Muscle of leg (tissue), 11 donors: Measurements from ENCODE around the gene ABCG8. TPM values are rescaled to one million over a fixed set of nuclear protein-coding genes. Genes with fewer than 3 reads are reported as not detected.

Source experiments
- DNase-seq: peaks from one replicate; pipeline ENCODE4 v3.0.0; 2013
- H3K27ac ChIP-seq: one replicate; pipeline ENCODE4 v1.5.1; 2013; ENCODE audit warnings: mild to moderate bottlenecking, low read length, control low read depth
- H3K27me3 ChIP-seq: one replicate; pipeline ENCODE4 v1.6.1; 2013; ENCODE audit warnings: low read length; ENCODE audit not compliant: control insufficient read depth, insufficient read depth
- H3K36me3 ChIP-seq: one replicate; pipeline ENCODE4 v1.6.1; 2013; ENCODE audit warnings: low read length; ENCODE audit not compliant: control insufficient read depth, insufficient read depth
- H3K4me1 ChIP-seq: one replicate; pipeline ENCODE4 v1.6.1; 2013; ENCODE audit warnings: low read length; ENCODE audit not compliant: control insufficient read depth, insufficient read depth
- H3K4me3 ChIP-seq: one replicate; pipeline ENCODE4 v1.5.1; 2013; ENCODE audit warnings: low read length, control low read depth
- H3K9me3 ChIP-seq: replicated peaks from 2 replicates; pipeline ENCODE4 v1.6.1; 2013; ENCODE audit warnings: low read depth, low read length; ENCODE audit not compliant: control insufficient read depth
- WGBS: methylation state at CpG from one replicate; pipeline ENCODE4 v1.1.5; 2013; ENCODE audit warnings: missing lambda C conversion rate; ENCODE audit not compliant: insufficient coverage; 5-methylcytosine and 5-hydroxymethylcytosine counted together
- polyA plus RNA-seq, 8 donors: library from polyadenylated mRNA; unstranded; fragments of 120-200 nt; gene quantifications; one replicate each; pipeline versions ENCODE4 v1.2.1 to v1.2.3, GENCODE V29; 2013; ENCODE audit warnings: inconsistent platforms in 1 of 8, low replicate concordance in 1 of 8; ENCODE audit not compliant: insufficient read length in 8 of 8, insufficient read depth in 1 of 8
- total RNA-seq: library from RNA; stranded (reverse); fragments of 120-200 nt; gene quantifications from one replicate; pipeline ENCODE4 v1.2.4, GENCODE V29; 2013

Gene ABCG8
- total and polyA plus RNA-seq, 9 donors, result 0.05 to 1.3 (median 0.13) TPM; not detected in 4

GRCh38 chr2:43840965-43841364 is 2.2 kb downstream of the ABCG8 start:
- WGBS, result 64% methylated on average over 5 of the region's 5 CpGs
- Histone ChIP-seq H3K9me3 (no peaks in the 10 kb centered on the region), H3K4me3 (no peak overlapping the region), H3K27me3 (no peaks in the 10 kb centered on the region), H3K36me3 (no peaks in the 10 kb centered on the region), H3K4me1 (peaks cover 3% of the 10 kb centered on the region), H3K27ac (no peak overlapping the region)
- no peak for DNase-seq

GRCh38 chr2:43841949-43842865 is 3.4 kb downstream of the ABCG8 start:
- Histone ChIP-seq H3K4me1 (peaks cover 3% of the 10 kb centered on the region), H3K36me3 (no peaks in the 10 kb centered on the region), H3K4me3 (no peak overlapping the region), H3K27me3 (no peaks in the 10 kb centered on the region), H3K9me3 (no peaks in the 10 kb centered on the region), H3K27ac (no peak overlapping the region)
- DNase-seq, result no peak
- WGBS, result 90% methylated on average over 2 of the region's 14 CpGs

- DNase-seq, result no peak
- Histone ChIP-seq H3K9me3 (no peaks in the 10 kb centered on the region), H3K27me3 (no peaks in the 10 kb centered on the region), H3K27ac (no peak overlapping the region), H3K4me1 (peaks cover 3% of the 10 kb centered on the region), H3K4me3 (no peak overlapping the region), H3K36me3 (no peaks in the 10 kb centered on the region)
- no CpG with 5 or more reads among the region's 9 CpGs for WGBS
Measured at GRCh38 chr2:43842866-43843226, 4.1 kb downstream of the ABCG8 start.

- H3K4me3 ChIP-seq, result no peak overlapping the region
- H3K27me3 ChIP-seq, result no peaks in the 10 kb centered on the region
- peaks cover 3% of the 10 kb centered on the region for H3K4me1 ChIP-seq
- H3K9me3 ChIP-seq, result no peaks in the 10 kb centered on the region
- no peak for DNase-seq
- WGBS, result no CpG with 5 or more reads among the region's 1 CpG
- H3K27ac ChIP-seq, result no peak overlapping the region
- no peaks in the 10 kb centered on the region for H3K36me3 ChIP-seq
Measured at GRCh38 chr2:43845181-43845580, 6.4 kb downstream of the ABCG8 start.

- DNase-seq, result no peak
- H3K27ac ChIP-seq, result no peak overlapping the region
- 94% methylated on average over 3 of the region's 5 CpGs for WGBS
- H3K4me1 ChIP-seq, result peaks cover 6% of the 10 kb centered on the region
- no peaks in the 10 kb centered on the region for H3K27me3 ChIP-seq
- no peaks in the 10 kb centered on the region for H3K9me3 ChIP-seq
- no peaks in the 10 kb centered on the region for H3K36me3 ChIP-seq
- no peak overlapping the region for H3K4me3 ChIP-seq
Measured at GRCh38 chr2:43846140-43846793, 7.5 kb downstream of the ABCG8 start.

- no peaks in the 10 kb centered on the region for H3K27me3 ChIP-seq
Measured at GRCh38 chr2:43848214-43848613, 9.4 kb downstream of the ABCG8 start.

GRCh38 chr2:43851011-43851980 is 12.5 kb downstream of the ABCG8 start:
- 87% methylated on average over 16 of the region's 20 CpGs for WGBS
- Histone ChIP-seq H3K27me3 (peaks cover 3% of the 10 kb centered on the region), H3K4me1 (peaks cover 6% of the 10 kb centered on the region), H3K4me3 (no peak overlapping the region), H3K27ac (no peak overlapping the region), H3K9me3 (no peaks in the 10 kb centered on the region), H3K36me3 (no peaks in the 10 kb centered on the region)
- DNase-seq, result no peak

More at GRCh38 chr2:43848214-43848613, 9.4 kb downstream of the ABCG8 start:
- H3K4me3 ChIP-seq, result no peak overlapping the region
- no peaks in the 10 kb centered on the region for H3K9me3 ChIP-seq
- peaks cover 9% of the 10 kb centered on the region for H3K4me1 ChIP-seq
- H3K36me3 ChIP-seq, result no peaks in the 10 kb centered on the region
- no peak overlapping the region for H3K27ac ChIP-seq
- 80% methylated on average over 1 of the region's 1 CpG for WGBS
- DNase-seq, result no peak

- Histone ChIP-seq H3K4me3 (no peak overlapping the region), H3K27me3 (peaks cover 3% of the 10 kb centered on the region), H3K9me3 (no peaks in the 10 kb centered on the region), H3K36me3 (no peaks in the 10 kb centered on the region), H3K27ac (no peak overlapping the region), H3K4me1 (peaks cover 6% of the 10 kb centered on the region)
- DNase-seq, result no peak
- WGBS, result 90% methylated on average over 12 of the region's 21 CpGs
Measured at GRCh38 chr2:43852196-43852730, 13.5 kb downstream of the ABCG8 start.

- no peak overlapping the region for H3K27ac ChIP-seq
- no peak overlapping the region for H3K4me3 ChIP-seq
- peaks cover 3% of the 10 kb centered on the region for H3K27me3 ChIP-seq
- WGBS, result 78% methylated on average over 7 of the region's 10 CpGs
- H3K4me1 ChIP-seq, result peaks cover 6% of the 10 kb centered on the region
- H3K9me3 ChIP-seq, result no peaks in the 10 kb centered on the region
- DNase-seq, result no peak
- H3K36me3 ChIP-seq, result no peaks in the 10 kb centered on the region
Measured at GRCh38 chr2:43853141-43854081, 14.6 kb downstream of the ABCG8 start.
